Vagina (tissue), 2 donors: Measurements from ENCODE around the gene XRCC5. TPM values are rescaled to one million over a fixed set of nuclear protein-coding genes. Genes with fewer than 3 reads are reported as not detected.

Source experiments
- DNase-seq, 2 donors: peaks; one replicate each; pipeline ENCODE4 v3.0.0-alpha.2; 2017; ENCODE audit errors: extremely low spot score in 2 of 2
- H3K27ac ChIP-seq: fragments of 200-600 bp; sonication (generic); one replicate; pipeline ENCODE4 v1.5.1; 2019
- H3K27me3 ChIP-seq: fragments of 200-600 bp; sonication (generic); one replicate; pipeline ENCODE4 v1.5.1; 2019
- H3K36me3 ChIP-seq, 2 donors: fragments of 200-600 bp; sonication (generic); one replicate each; pipeline ENCODE4 v1.5.1; 2017 to 2019
- H3K4me1 ChIP-seq: fragments of 200-600 bp; sonication (generic); one replicate; pipeline ENCODE4 v1.5.1; 2019
- H3K4me3 ChIP-seq, 2 donors: fragments of 200-600 bp; sonication (generic); 1 replicate in 1 of 2; 2 replicates in 1 of 2; pipeline ENCODE4 v1.5.1; 2016 to 2019
- H3K9me3 ChIP-seq: fragments of 200-600 bp; sonication (generic); one replicate; pipeline ENCODE4 v1.5.1; 2019
- CTCF ChIP-seq, 3 experiments: fragments of 450-650 bp in 2 of 3; fragments of 200-600 bp in 1 of 3; sonication (generic) in 1 of 3; IDR thresholded peaks; one replicate each; pipeline ENCODE4 v1.5.1; 2017 to 2019; ENCODE audit warnings: antibody characterized with exemption in 3 of 3, mild to moderate bottlenecking in 2 of 3, moderate library complexity in 2 of 3
- POLR2A ChIP-seq, 2 donors: fragments of 450-650 bp; IDR thresholded peaks; one replicate each; pipeline ENCODE4 v1.6.1; 2017; ENCODE audit warnings: antibody characterized with exemption in 2 of 2, mild to moderate bottlenecking in 2 of 2, moderate library complexity in 2 of 2
- POLR2AphosphoS5 ChIP-seq, 2 donors: sonication (generic); formaldehyde crosslinking; IDR thresholded peaks; one replicate each; pipeline ENCODE4 v1.9.0; 2017; ENCODE audit warnings: antibody characterized with exemption in 2 of 2, mild to moderate bottlenecking in 2 of 2, low read depth in 1 of 2; ENCODE audit not compliant: insufficient read depth in 1 of 2
- intact Hi-C: fragments of 100-400 bp; cut with DNase I; formaldehyde crosslinking; loops from one replicate; pipeline ENCODE4 v1.15.1; 2023
- total RNA-seq: library from RNA; depleted of rRNA; stranded (reverse); fragments of >200 nt; gene quantifications from one replicate; pipeline ENCODE4 v1.2.3, GENCODE V29; 2016

Gene XRCC5
- total RNA-seq, 1 donor from 2014 or later, result 118 TPM

GRCh38 chr2:216217904-216218260 lies 108.7 kb downstream of the XRCC5 start:
- Histone ChIP-seq H3K4me3 (no peak overlapping the region), H3K27ac (no peak overlapping the region), H3K36me3 (no peaks in the 10 kb centered on the region), H3K27me3 (no peaks in the 10 kb centered on the region), H3K4me1 (no peaks in the 10 kb centered on the region), H3K9me3 (no peaks in the 10 kb centered on the region)
- DNase-seq, result peak in 1 of 2 donors; percentile 70
- TF ChIP-seq POLR2A (IDR thresholded peaks at IDR 0.05), result no peak
- TF ChIP-seq POLR2AphosphoS5 (IDR thresholded peaks at IDR 0.05; ENCODE audit: insufficient read depth in 1 of 2, low read depth in 1 of 2), result no peak
- no peak for TF ChIP-seq CTCF (IDR thresholded peaks at IDR 0.05)
- intact Hi-C loops, result no loop called here

GRCh38 chr2:216219861-216220260 lies 110.7 kb downstream of the XRCC5 start:
- Histone ChIP-seq H3K27me3 (no peaks in the 10 kb centered on the region), H3K4me3 (no peak overlapping the region), H3K36me3 (no peaks in the 10 kb centered on the region), H3K4me1 (no peaks in the 10 kb centered on the region), H3K9me3 (no peaks in the 10 kb centered on the region), H3K27ac (no peak overlapping the region)
- intact Hi-C loops, result no loop called here
- peak in 1 of 2 donors; percentile 37 for DNase-seq
- TF ChIP-seq CTCF (IDR thresholded peaks at IDR 0.05) (no peak), POLR2A (IDR thresholded peaks at IDR 0.05) (no peak), POLR2AphosphoS5 (IDR thresholded peaks at IDR 0.05; ENCODE audit: insufficient read depth in 1 of 2, low read depth in 1 of 2) (no peak)

GRCh38 chr2:216220976-216221375 lies 111.8 kb downstream of the XRCC5 start:
- TF ChIP-seq POLR2A (IDR thresholded peaks at IDR 0.05) (no peak), POLR2AphosphoS5 (IDR thresholded peaks at IDR 0.05; ENCODE audit: insufficient read depth in 1 of 2, low read depth in 1 of 2) (no peak), CTCF (IDR thresholded peaks at IDR 0.05) (no peak)

GRCh38 chr2:216221811-216222210 lies 112.7 kb downstream of the XRCC5 start:
- DNase-seq, result peak in 1 of 2 donors; percentile 42
- Histone ChIP-seq H3K4me1 (no peaks in the 10 kb centered on the region), H3K27ac (no peak overlapping the region), H3K27me3 (no peaks in the 10 kb centered on the region), H3K4me3 (no peak overlapping the region), H3K36me3 (no peaks in the 10 kb centered on the region), H3K9me3 (no peaks in the 10 kb centered on the region)
- intact Hi-C loops, result no loop called here
- TF ChIP-seq POLR2AphosphoS5 (IDR thresholded peaks at IDR 0.05; ENCODE audit: insufficient read depth in 1 of 2, low read depth in 1 of 2) (no peak), POLR2A (IDR thresholded peaks at IDR 0.05) (no peak), CTCF (IDR thresholded peaks at IDR 0.05) (no peak)

More at GRCh38 chr2:216220976-216221375, 111.8 kb downstream of the XRCC5 start:
- H3K4me3 ChIP-seq, result no peak overlapping the region
- H3K9me3 ChIP-seq, result no peaks in the 10 kb centered on the region
- H3K27me3 ChIP-seq, result no peaks in the 10 kb centered on the region
- peak in 1 of 2 donors; percentile 74 for DNase-seq
- H3K36me3 ChIP-seq, result no peaks in the 10 kb centered on the region
- H3K27ac ChIP-seq, result no peak overlapping the region
- H3K4me1 ChIP-seq, result no peaks in the 10 kb centered on the region
- intact Hi-C loops, result no loop called here

GRCh38 chr2:216222650-216223352 lies 113.7 kb downstream of the XRCC5 start:
- TF ChIP-seq CTCF (IDR thresholded peaks at IDR 0.05), result no peak
- no peak for TF ChIP-seq POLR2A (IDR thresholded peaks at IDR 0.05)
- TF ChIP-seq POLR2AphosphoS5 (IDR thresholded peaks at IDR 0.05; ENCODE audit: insufficient read depth in 1 of 2, low read depth in 1 of 2), result no peak
- no peak overlapping the region for H3K4me3 ChIP-seq

More at GRCh38 chr2:216222650-216223352, 113.7 kb downstream of the XRCC5 start:
- Histone ChIP-seq H3K9me3 (no peaks in the 10 kb centered on the region), H3K4me1 (no peaks in the 10 kb centered on the region), H3K36me3 (no peaks in the 10 kb centered on the region), H3K27ac (no peak overlapping the region), H3K27me3 (no peaks in the 10 kb centered on the region)
- peak in 1 of 2 donors; percentile 60 for DNase-seq
- intact Hi-C loops, result no loop called here
